ENCODE results near the gene MSANTD1.

DNA sequence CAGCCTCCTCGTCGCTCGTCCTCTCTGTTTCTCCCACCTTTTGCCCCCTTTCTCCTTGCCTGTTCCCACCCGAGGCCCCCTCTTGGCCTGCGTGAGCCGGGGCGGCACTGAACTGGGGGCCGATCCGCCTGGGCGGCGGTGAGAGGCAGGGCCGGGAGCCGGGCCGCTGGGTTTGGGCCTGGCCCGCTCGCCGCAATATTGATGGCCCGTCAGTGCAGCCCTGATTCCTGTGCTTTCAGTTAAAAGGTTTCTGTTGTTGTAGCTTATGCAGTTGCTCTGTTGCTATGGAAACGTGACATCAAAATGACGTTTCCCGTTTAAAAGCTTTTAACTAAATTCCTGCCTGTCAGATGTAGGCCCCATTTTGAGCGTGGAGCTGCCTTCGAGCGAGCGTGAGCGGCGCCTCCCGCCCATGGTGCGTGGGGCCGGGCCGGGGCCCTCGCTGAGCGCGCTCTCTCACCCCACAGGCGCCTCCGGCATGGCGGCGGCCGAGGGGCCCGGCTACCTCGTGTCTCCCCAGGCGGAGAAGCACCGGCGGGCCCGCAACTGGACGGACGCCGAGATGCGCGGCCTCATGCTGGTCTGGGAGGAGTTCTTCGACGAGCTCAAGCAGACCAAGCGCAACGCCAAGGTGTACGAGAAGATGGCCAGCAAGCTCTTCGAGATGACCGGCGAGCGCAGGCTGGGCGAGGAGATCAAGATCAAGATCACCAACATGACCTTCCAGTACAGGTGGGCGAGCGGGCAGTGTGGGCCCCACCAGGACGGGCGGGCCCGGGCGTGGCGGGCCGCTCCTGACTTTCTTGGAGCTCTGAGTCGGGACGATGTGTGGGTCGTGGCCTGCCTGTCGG lies at the start of gene MSANTD1:
- no peak for TF ChIP-seq CTCF (IDR thresholded peaks at IDR 0.05; ENCODE audit: insufficient read depth, low read depth, low read length)
- TF ChIP-seq EZH2 (IDR thresholded peaks at IDR 0.05; ENCODE audit: insufficient read depth, low read length), result no peak
